ENCODE data around the gene FKBP1A. TPM values are rescaled to one million over a fixed set of nuclear protein-coding genes. Genes with fewer than 3 reads are reported as not detected.

FKBP1A gene
- total RNA-seq, 2 experiments from 2014 or later: 259 to 282 TPM

DNA sequence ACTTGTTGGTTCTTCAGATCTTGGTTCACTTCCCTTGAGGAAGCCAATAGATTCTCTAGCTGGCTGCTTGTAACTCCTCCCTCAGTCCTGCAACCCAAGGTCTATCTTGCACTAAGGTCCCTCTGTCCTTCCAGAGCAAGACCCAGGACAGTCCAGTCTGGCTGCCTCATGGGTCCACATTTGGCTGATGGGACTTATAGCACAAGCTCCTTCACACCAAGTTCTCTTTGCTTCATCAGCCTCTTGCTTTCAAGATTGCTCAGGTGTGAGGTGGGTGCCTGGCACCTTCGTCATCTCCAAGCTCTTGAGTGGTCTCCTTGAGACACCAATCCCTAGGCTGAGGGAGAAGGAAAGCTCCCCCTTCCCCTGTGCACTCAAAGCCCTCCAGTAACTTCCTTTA is 45.5 kb upstream of the FKBP1A start:
- DNase-seq (no peak), ATAC-seq (no peak)
- intact Hi-C loops (cut with micrococcal nuclease): no loop called here
- Mint-ChIP-seq H3K27me3 (no peaks in the 10 kb centered on the region), H3K4me3 (no peak overlapping the region), H3K27ac (no peak overlapping the region), H3K9me3 (no peaks in the 10 kb centered on the region), H3K4me1 (ENCODE audit: low read depth) (peaks cover 35% of the 10 kb centered on the region), H3K36me3 (ENCODE audit: low read depth) (peaks cover 15% of the 10 kb centered on the region)
- TF ChIP-seq, protein P1, sequence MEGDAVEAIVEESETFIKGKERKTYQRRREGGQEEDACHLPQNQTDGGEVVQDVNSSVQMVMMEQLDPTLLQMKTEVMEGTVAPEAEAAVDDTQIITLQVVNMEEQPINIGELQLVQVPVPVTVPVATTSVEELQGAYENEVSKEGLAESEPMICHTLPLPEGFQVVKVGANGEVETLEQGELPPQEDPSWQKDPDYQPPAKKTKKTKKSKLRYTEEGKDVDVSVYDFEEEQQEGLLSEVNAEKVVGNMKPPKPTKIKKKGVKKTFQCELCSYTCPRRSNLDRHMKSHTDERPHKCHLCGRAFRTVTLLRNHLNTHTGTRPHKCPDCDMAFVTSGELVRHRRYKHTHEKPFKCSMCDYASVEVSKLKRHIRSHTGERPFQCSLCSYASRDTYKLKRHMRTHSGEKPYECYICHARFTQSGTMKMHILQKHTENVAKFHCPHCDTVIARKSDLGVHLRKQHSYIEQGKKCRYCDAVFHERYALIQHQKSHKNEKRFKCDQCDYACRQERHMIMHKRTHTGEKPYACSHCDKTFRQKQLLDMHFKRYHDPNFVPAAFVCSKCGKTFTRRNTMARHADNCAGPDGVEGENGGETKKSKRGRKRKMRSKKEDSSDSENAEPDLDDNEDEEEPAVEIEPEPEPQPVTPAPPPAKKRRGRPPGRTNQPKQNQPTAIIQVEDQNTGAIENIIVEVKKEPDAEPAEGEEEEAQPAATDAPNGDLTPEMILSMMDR (IDR thresholded peaks at IDR 0.05): no peak
- POLR2A ChIA-PET: interaction anchor here (0.6 to 1.7 kb wide), 5 partner anchors 21 to 112 kb away, joined by 3 to 5 read pairs (median 3); no protein-coding TSS in a partner anchor
- CTCF ChIA-PET: interaction anchor here (0.8 to 3.4 kb wide), 13 partner anchors 11 to 339 kb away, joined by 3 to 36 read pairs (median 5); partner anchors contain the start of genes NSFL1C and SDCBP2

DNA sequence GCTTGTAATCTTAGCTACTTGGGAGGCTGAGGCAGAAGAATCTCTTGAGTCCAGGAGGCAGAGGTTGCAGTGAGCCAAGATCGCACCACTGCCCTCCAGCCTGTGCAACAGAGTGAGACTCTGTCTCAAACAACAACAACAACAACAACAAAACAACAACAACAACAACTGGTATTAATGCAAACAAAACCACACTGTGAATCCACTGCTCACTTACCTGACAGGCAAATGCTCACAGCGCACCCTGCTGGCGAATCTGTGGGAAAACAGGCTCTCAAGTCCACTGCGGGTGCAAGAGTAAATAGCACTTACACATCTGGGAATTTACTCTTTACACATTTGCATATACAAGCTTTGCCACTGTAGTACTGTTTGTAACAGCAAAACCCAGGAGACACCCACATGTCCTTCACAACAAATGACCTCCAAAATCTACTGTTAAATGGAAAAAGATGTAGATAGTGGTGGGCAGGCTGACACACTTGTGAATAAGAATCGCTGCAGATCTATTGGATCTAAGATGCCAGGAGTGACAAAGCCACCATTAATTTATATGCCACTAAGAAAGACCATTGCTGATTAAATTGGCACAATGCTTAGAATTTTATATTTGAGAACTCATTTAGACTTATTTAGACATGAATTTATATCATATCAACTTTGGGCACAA is 44.5 kb upstream of the FKBP1A start:
- Mint-ChIP-seq H3K4me3 (no peak overlapping the region), H3K9me3 (no peaks in the 10 kb centered on the region), H3K4me1 (ENCODE audit: low read depth) (peaks cover 35% of the 10 kb centered on the region), H3K27ac (no peak overlapping the region), H3K36me3 (ENCODE audit: low read depth) (peaks cover 7% of the 10 kb centered on the region), H3K27me3 (no peaks in the 10 kb centered on the region)
- intact Hi-C loops (cut with micrococcal nuclease): loop anchor here (1.0 kb wide), 1 partner anchor 124 kb away; no protein-coding TSS in a partner anchor
- CTCF ChIA-PET: interaction anchor here (0.6 to 3.4 kb wide), 28 partner anchors 8 to 340 kb away, joined by 3 to 36 read pairs (median 5); partner anchors contain the start of genes NSFL1C, RAD21L1 and SDCBP2
- ATAC-seq: peak; percentile 29
- DNase-seq: peak; percentile 84
- POLR2A ChIA-PET: interaction anchor here (0.7 to 1.7 kb wide), 2 partner anchors 29 to 79 kb away, joined by 3 to 5 read pairs; no protein-coding TSS in a partner anchor
- TF ChIP-seq, protein P1 (IDR thresholded peaks at IDR 0.05): peak; percentile 89

DNA sequence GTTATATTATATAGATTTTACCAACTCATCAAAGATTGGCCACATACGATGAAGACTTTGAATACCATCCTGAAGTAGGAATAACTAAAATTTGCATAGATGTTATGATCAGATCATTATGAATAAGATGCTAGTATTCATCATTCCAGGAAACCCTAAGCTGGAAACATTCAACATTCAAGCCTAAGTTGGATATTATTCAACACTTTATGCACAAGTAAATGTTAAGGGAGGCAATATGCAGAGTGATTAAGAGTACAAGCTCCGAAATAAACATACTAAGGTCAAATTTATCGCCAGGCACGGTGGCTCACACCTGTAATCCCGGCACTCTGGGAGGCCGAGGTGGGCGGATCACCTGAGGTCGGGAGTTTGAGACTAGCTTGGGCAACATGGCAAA is 43.4 kb upstream of the FKBP1A start:
- Mint-ChIP-seq H3K36me3 (ENCODE audit: low read depth) (peaks cover 2% of the 10 kb centered on the region), H3K4me3 (no peak overlapping the region), H3K27ac (no peak overlapping the region), H3K9me3 (no peaks in the 10 kb centered on the region), H3K27me3 (peaks cover 2% of the 10 kb centered on the region), H3K4me1 (ENCODE audit: low read depth) (peaks cover 29% of the 10 kb centered on the region)
- TF ChIP-seq, protein P1 (IDR thresholded peaks at IDR 0.05): no peak
- DNase-seq (no peak), ATAC-seq (no peak)
- ChIA-PET POLR2A (no interaction called here), CTCF (interaction anchor here (0.6 to 3.4 kb wide), 18 partner anchors 12 to 341 kb away, joined by 3 to 26 read pairs (median 4); partner anchors contain the start of genes NSFL1C and RAD21L1)
- intact Hi-C loops (cut with micrococcal nuclease): no loop called here

DNA sequence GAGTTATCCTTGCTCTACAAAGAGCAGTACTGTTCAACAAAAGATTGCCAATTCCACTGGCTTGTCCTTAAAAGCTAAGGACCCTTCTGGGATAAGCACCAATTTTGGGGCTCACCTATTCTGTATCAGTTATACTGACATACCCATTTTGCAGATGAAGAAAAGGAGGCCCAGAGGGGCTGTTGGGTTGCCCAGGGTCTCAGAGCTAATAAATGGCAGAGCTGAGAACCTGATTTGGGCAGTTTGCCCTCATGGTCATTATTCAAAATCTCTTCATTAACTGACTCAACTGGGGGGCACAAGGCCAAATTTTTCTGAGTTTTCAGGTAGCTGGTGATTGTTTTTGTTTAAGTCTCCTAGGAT is 42.5 kb upstream of the FKBP1A start:
- POLR2A ChIA-PET: interaction anchor here (0.7 to 1.0 kb wide), 2 partner anchors 14 to 77 kb away, joined by 3 to 4 read pairs; no protein-coding TSS in a partner anchor

More for the DNA sequence above, 42.5 kb upstream of the FKBP1A start:
- Mint-ChIP-seq H3K36me3 (ENCODE audit: low read depth) (peaks cover 2% of the 10 kb centered on the region), H3K27me3 (peaks cover 2% of the 10 kb centered on the region), H3K27ac (no peak overlapping the region), H3K9me3 (no peaks in the 10 kb centered on the region), H3K4me3 (no peak overlapping the region), H3K4me1 (ENCODE audit: low read depth) (peaks cover 29% of the 10 kb centered on the region)
- intact Hi-C loops (cut with micrococcal nuclease): loop anchor here (2.0 kb wide), 1 partner anchor 43 kb away; the partner anchor contains the start of gene FKBP1A
- no peak for DNase-seq
- TF ChIP-seq, protein P1 (IDR thresholded peaks at IDR 0.05): no peak
- CTCF ChIA-PET: interaction anchor here (0.6 to 2.5 kb wide), 14 partner anchors 9 to 519 kb away, joined by 3 to 26 read pairs (median 4); partner anchors contain the start of gene NSFL1C
- no peak for ATAC-seq

Data from activated CD8-positive, alpha-beta T cell treated with anti-CD3 and anti-CD28 coated beads for 36 hours (primary cell).